ENCODE results near the gene EMILIN3. TPM values are rescaled to one million over a fixed set of nuclear protein-coding genes. Genes with fewer than 3 reads are reported as not detected.

Gene EMILIN3
- total and polyA plus RNA-seq, 2 experiments from 2014 or later: not detected

- WGBS, 2 experiments (ENCODE audit: low coverage in 1 of 2, low lambda C conversion rate in 2 of 2, missing lambda C conversion rate in 2 of 2): 95% methylated on average over 5 to 7 of the region's 7 CpGs
- DNase-seq: no peak
- no peaks in the 10 kb centered on the region for H3F3A ChIP-seq (ENCODE audit: insufficient read depth)
- no peaks in the 10 kb centered on the region for H3K9me3 ChIP-seq (ENCODE audit: low read depth)
- H3K9me2 ChIP-seq (ENCODE audit: insufficient read depth): no peaks in the 10 kb centered on the region
- no peaks in the 10 kb centered on the region for H4K20me1 ChIP-seq (ENCODE audit: insufficient read depth)
- no peaks in the 10 kb centered on the region for H3K27me3 ChIP-seq (replicated peaks; ENCODE audit: insufficient read depth)
- no peak overlapping the region for H3K9ac ChIP-seq
- H3K79me2 ChIP-seq (ENCODE audit: insufficient read depth): no peaks in the 10 kb centered on the region
- no peaks in the 10 kb centered on the region for H3K36me3 ChIP-seq (ENCODE audit: low read depth)
- H3K27ac ChIP-seq: no peak overlapping the region
- in situ Hi-C loops (cut with MboI): no loop called here
- no peak overlapping the region for H3K4me2 ChIP-seq (ENCODE audit: unreplicated experiment)
- TF ChIP-seq EZH2phosphoT487 (IDR thresholded peaks at IDR 0.05; ENCODE audit: insufficient read depth, low read depth) (no peak), EZH2 (IDR thresholded peaks at IDR 0.05; ENCODE audit: insufficient read depth, poor library complexity, severe bottlenecking) (no peak)
- H3K4me1 ChIP-seq (ENCODE audit: insufficient read depth): no peaks in the 10 kb centered on the region
- no peak overlapping the region for H2AFZ ChIP-seq
- no peak overlapping the region for H3K4me3 ChIP-seq
These were observed 10.9 kb downstream of the EMILIN3 start for GRCh38 chr20:41355598-41356203.

- Histone ChIP-seq H2AFZ (no peak overlapping the region), H3K4me3 (no peak overlapping the region), H3K27me3 (replicated peaks; ENCODE audit: insufficient read depth) (no peaks in the 10 kb centered on the region), H3K4me1 (ENCODE audit: insufficient read depth) (no peaks in the 10 kb centered on the region), H3K27ac (no peak overlapping the region), H3K9me2 (ENCODE audit: insufficient read depth) (no peaks in the 10 kb centered on the region), H4K20me1 (ENCODE audit: insufficient read depth) (no peaks in the 10 kb centered on the region), H3F3A (ENCODE audit: insufficient read depth) (no peaks in the 10 kb centered on the region), H3K9me3 (ENCODE audit: low read depth) (no peaks in the 10 kb centered on the region), H3K36me3 (ENCODE audit: low read depth) (no peaks in the 10 kb centered on the region), H3K9ac (no peak overlapping the region), H3K79me2 (ENCODE audit: insufficient read depth) (no peaks in the 10 kb centered on the region), H3K4me2 (ENCODE audit: unreplicated experiment) (no peak overlapping the region)
- DNase-seq: no peak
- WGBS, 2 experiments (ENCODE audit: low coverage in 1 of 2, low lambda C conversion rate in 2 of 2, missing lambda C conversion rate in 2 of 2): 94 to 95% methylated on average over 3 of the region's 3 CpGs
- TF ChIP-seq EZH2phosphoT487 (IDR thresholded peaks at IDR 0.05; ENCODE audit: insufficient read depth, low read depth): no peak
- TF ChIP-seq EZH2 (IDR thresholded peaks at IDR 0.05; ENCODE audit: insufficient read depth, poor library complexity, severe bottlenecking): no peak
- in situ Hi-C loops (cut with MboI): no loop called here
These were observed 11.4 kb downstream of the EMILIN3 start for GRCh38 chr20:41355192-41355591.

GRCh38 chr20:41353530-41353929 lies 13.1 kb downstream of the EMILIN3 start:
- H3K9ac ChIP-seq: no peak overlapping the region
- no peak overlapping the region for H3K27ac ChIP-seq
- H3K9me3 ChIP-seq (ENCODE audit: low read depth): no peaks in the 10 kb centered on the region
- H3F3A ChIP-seq (ENCODE audit: insufficient read depth): no peaks in the 10 kb centered on the region
- TF ChIP-seq EZH2 (IDR thresholded peaks at IDR 0.05; ENCODE audit: insufficient read depth, poor library complexity, severe bottlenecking) (no peak), EZH2phosphoT487 (IDR thresholded peaks at IDR 0.05; ENCODE audit: insufficient read depth, low read depth) (no peak)
- H3K9me2 ChIP-seq (ENCODE audit: insufficient read depth): no peaks in the 10 kb centered on the region
- no peak for DNase-seq
- no peak overlapping the region for H3K4me3 ChIP-seq
- no peaks in the 10 kb centered on the region for H3K36me3 ChIP-seq (ENCODE audit: low read depth)
- no peaks in the 10 kb centered on the region for H3K4me1 ChIP-seq (ENCODE audit: insufficient read depth)
- H3K4me2 ChIP-seq (ENCODE audit: unreplicated experiment): no peak overlapping the region
- no peaks in the 10 kb centered on the region for H3K79me2 ChIP-seq (ENCODE audit: insufficient read depth)
- H2AFZ ChIP-seq: no peak overlapping the region
- no peaks in the 10 kb centered on the region for H4K20me1 ChIP-seq (ENCODE audit: insufficient read depth)
- in situ Hi-C loops (cut with MboI): no loop called here
- H3K27me3 ChIP-seq (replicated peaks; ENCODE audit: insufficient read depth): no peaks in the 10 kb centered on the region

- H3K27me3 ChIP-seq (replicated peaks; ENCODE audit: insufficient read depth): no peaks in the 10 kb centered on the region
- H3K9ac ChIP-seq: no peak overlapping the region
- no peaks in the 10 kb centered on the region for H3F3A ChIP-seq (ENCODE audit: insufficient read depth)
- H3K9me3 ChIP-seq (ENCODE audit: low read depth): no peaks in the 10 kb centered on the region
- H3K4me1 ChIP-seq (ENCODE audit: insufficient read depth): no peaks in the 10 kb centered on the region
- H3K27ac ChIP-seq: no peak overlapping the region
- 78 to 81% methylated on average over 5 of the region's 5 CpGs for WGBS, 2 experiments (ENCODE audit: low coverage in 1 of 2, low lambda C conversion rate in 2 of 2, missing lambda C conversion rate in 2 of 2)
- H4K20me1 ChIP-seq (ENCODE audit: insufficient read depth): no peaks in the 10 kb centered on the region
- no peak overlapping the region for H2AFZ ChIP-seq
- H3K79me2 ChIP-seq (ENCODE audit: insufficient read depth): no peaks in the 10 kb centered on the region
- in situ Hi-C loops (cut with MboI): no loop called here
- no peak for TF ChIP-seq EZH2 (IDR thresholded peaks at IDR 0.05; ENCODE audit: insufficient read depth, poor library complexity, severe bottlenecking)
- TF ChIP-seq EZH2phosphoT487 (IDR thresholded peaks at IDR 0.05; ENCODE audit: insufficient read depth, low read depth): no peak
- H3K4me3 ChIP-seq: no peak overlapping the region
- no peak for DNase-seq
- no peaks in the 10 kb centered on the region for H3K9me2 ChIP-seq (ENCODE audit: insufficient read depth)
- no peak overlapping the region for H3K4me2 ChIP-seq (ENCODE audit: unreplicated experiment)
- H3K36me3 ChIP-seq (ENCODE audit: low read depth): no peaks in the 10 kb centered on the region
These were observed 14.0 kb downstream of the EMILIN3 start for GRCh38 chr20:41352666-41353065.

GRCh38 chr20:41352106-41352505 lies 14.5 kb downstream of the EMILIN3 start:
- Histone ChIP-seq H3K4me2 (ENCODE audit: unreplicated experiment) (no peak overlapping the region), H3K9me3 (ENCODE audit: low read depth) (no peaks in the 10 kb centered on the region), H2AFZ (no peak overlapping the region), H3K9ac (no peak overlapping the region), H3K4me1 (ENCODE audit: insufficient read depth) (no peaks in the 10 kb centered on the region), H4K20me1 (ENCODE audit: insufficient read depth) (no peaks in the 10 kb centered on the region), H3K9me2 (ENCODE audit: insufficient read depth) (no peaks in the 10 kb centered on the region), H3K27me3 (replicated peaks; ENCODE audit: insufficient read depth) (no peaks in the 10 kb centered on the region), H3K36me3 (ENCODE audit: low read depth) (no peaks in the 10 kb centered on the region), H3K79me2 (ENCODE audit: insufficient read depth) (no peaks in the 10 kb centered on the region), H3F3A (ENCODE audit: insufficient read depth) (no peaks in the 10 kb centered on the region), H3K4me3 (no peak overlapping the region), H3K27ac (no peak overlapping the region)
- in situ Hi-C loops (cut with MboI): no loop called here
- no peak for DNase-seq
- WGBS, 2 experiments (ENCODE audit: low coverage in 1 of 2, low lambda C conversion rate in 2 of 2, missing lambda C conversion rate in 2 of 2): 87 to 89% methylated on average over 4 of the region's 4 CpGs
- TF ChIP-seq EZH2phosphoT487 (IDR thresholded peaks at IDR 0.05; ENCODE audit: insufficient read depth, low read depth) (no peak), EZH2 (IDR thresholded peaks at IDR 0.05; ENCODE audit: insufficient read depth, poor library complexity, severe bottlenecking) (no peak)
